Activated CD8-positive, alpha-beta memory T cell treated with anti-CD3 and anti-CD28 coated beads, Interleukin-2, amount 50 U/mL, for 24 hours (primary cell): Measurements from ENCODE around the gene B3GNT5.

Source experiments
- DNase-seq: peaks from one replicate; pipeline ENCODE4 v3.0.0-alpha.2; 2020; ENCODE audit errors: extremely low read depth

Gene B3GNT5

GRCh38 chr3:183265834-183266417 is 12.9 kb downstream of the B3GNT5 start:
- no peak for DNase-seq

GRCh38 chr3:183266454-183266853 is 13.4 kb downstream of the B3GNT5 start:
- no peak for DNase-seq

DNA sequence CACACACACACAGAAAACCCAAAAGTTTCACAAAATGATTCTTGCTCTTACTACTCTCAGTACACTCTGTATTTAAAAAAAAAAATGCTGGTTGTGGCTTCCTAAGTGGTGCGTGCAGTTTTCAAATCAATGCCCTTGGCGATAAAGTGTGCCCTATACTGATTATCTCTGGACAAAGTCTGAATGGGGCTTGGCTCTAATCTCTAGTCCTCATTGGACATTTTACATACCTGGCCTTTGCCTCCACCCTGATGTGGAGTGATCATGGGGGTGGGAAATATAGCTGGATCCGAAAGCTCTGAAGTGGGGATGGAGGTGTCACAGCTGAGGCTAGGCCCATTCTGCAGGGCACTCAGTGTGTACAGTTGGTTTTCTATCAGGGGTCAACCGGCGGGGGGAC is 14.1 kb downstream of the B3GNT5 start:
- no peak for DNase-seq

- DNase-seq, result no peak
These were observed 15.3 kb downstream of the B3GNT5 start for GRCh38 chr3:183268366-183268765.

DNA sequence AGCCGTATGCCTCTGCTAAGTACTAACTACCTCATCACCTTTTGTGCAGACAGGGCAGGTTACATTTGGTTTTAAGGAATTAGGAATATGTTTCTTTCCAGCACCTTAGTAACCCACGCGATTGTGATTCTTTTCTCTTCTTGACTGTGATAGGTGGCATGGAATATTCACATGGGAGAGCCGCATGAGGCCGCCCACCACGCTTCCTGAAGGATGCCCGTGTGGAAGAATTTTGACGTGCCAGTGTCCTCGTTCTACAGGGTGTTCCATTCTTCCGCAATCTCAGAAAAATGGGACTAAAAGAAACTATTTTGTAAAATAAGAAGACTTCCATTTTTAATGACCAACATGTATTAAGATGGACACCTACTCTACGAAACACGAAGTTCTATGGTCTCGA is 16.3 kb downstream of the B3GNT5 start:
- no peak for DNase-seq

GRCh38 chr3:183270344-183270743 is 17.3 kb downstream of the B3GNT5 start:
- DNase-seq, result no peak

- DNase-seq, result no peak
These were observed 19.1 kb downstream of the B3GNT5 start for GRCh38 chr3:183272142-183272541.

GRCh38 chr3:183272791-183273190 is 19.7 kb downstream of the B3GNT5 start:
- DNase-seq, result no peak

GRCh38 chr3:183274609-183275008 is 21.6 kb downstream of the B3GNT5 start:
- no peak for DNase-seq

GRCh38 chr3:183275418-183275817 is 22.4 kb downstream of the B3GNT5 start:
- DNase-seq, result no peak

DNA sequence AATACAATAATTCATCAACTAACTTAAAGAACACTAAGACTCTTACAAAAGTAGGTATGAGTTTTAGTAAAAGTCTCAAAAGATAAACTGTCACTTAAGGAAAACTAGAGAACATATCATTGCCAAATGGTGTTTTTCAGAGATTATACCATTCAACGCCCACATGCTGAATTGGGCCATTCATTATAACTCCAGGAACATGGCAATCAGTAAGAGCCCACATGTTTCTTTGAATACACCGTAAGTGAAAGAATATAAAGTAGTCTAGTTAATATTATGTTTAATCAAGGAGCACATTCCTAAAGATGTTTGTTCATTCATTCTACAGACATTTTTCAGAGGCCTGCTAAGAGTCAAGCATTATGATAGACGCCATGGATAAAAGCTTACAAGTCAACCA is 22.9 kb downstream of the B3GNT5 start:
- no peak for DNase-seq

DNA sequence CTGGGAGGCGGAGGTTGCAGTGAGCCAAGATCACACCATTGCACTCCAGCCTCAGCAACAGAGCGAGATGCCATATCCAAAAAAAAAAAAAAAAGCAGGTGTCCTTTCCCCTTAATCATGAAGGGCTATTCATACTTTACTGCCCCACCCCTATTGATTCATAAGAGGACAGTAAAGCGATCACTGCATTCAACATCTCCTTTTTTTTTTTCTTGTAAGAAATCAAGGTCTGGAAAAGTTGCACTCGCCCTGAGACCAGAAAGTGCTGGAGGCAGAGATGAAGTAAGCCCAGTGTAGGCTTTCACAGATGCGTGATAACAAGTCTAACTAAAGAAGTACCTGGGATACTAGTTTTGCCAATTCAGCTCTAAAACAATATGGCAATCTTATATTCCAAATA is 24.2 kb downstream of the B3GNT5 start:
- no peak for DNase-seq

GRCh38 chr3:183278479-183279088 is 25.5 kb downstream of the B3GNT5 start:
- no peak for DNase-seq

DNA sequence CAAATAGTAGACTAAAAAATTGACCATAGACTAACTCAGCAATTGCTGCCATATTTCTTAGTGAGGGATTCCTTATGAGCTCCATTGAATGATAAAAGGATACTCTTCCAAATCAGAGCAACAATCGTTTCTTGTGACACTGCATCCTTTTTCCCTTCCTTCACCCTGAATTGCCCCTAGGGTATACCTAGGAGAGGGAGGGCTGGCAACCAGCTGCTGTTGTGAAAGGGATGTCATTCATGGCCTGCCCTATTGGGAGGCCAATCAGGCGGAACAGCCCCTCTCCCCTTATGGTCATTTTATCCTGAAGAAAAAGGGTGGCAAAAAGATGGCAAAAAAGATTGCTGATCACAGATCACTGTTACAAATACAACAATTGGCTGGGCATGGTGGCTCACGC is 26.3 kb downstream of the B3GNT5 start:
- DNase-seq, result no peak

DNA sequence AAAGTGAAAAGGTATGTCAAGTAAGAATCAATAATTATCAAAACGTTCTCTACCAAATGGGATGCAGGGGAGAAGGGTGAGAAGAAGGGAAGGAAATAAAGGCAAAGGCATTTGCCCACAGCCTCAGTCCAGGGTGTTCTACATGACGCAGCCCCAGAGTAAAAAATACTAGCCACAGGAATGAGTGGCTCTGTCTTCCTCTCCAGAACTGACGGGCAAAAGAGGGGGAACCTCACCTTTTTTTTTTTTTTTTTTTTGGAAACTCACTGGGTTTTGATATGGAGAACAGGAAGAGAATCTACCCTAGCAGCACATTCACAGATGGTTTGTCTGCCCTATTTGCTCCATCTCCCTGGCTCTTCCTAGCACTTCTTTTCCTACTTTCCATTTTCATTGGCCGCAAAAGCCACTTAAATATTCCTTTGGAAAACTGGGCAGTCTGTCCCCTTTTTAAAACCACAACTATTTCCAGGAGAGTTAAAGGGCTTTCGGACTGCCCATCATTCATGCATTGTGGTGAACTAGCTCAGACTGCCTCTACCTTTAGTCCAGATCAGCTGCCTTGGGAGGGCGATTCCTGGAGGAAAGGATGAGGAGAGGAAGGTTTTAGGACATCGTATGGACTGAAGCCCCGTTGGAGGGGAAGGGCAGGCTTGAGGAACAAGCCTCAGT is 28.2 kb downstream of the B3GNT5 start:
- DNase-seq, result no peak

GRCh38 chr3:183283886-183284285 is 30.8 kb downstream of the B3GNT5 start:
- no peak for DNase-seq

- DNase-seq, result no peak
These were observed 31.5 kb downstream of the B3GNT5 start for GRCh38 chr3:183284570-183284969.

DNA sequence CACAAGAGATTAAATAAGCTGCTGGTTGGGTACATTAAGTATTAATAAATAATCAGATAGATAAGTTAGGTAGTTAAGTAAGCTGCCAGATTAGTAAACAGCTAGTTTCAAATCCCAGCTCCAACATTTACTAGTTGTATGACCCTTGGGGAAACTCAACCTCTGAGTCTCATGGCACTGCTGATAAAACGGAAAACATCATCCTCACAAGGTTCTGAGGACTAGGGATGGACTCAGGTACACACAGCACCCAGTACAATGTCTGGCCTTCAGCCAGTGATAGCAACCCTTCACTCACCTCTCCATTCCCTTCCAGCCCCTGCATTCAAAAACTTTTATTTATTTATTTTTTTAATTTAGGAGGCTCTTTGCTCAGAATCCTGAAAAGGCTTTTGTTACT is 32.3 kb downstream of the B3GNT5 start:
- no peak for DNase-seq

GRCh38 chr3:183285828-183286457 is 32.9 kb downstream of the B3GNT5 start:
- DNase-seq, result peak; percentile 88

DNA sequence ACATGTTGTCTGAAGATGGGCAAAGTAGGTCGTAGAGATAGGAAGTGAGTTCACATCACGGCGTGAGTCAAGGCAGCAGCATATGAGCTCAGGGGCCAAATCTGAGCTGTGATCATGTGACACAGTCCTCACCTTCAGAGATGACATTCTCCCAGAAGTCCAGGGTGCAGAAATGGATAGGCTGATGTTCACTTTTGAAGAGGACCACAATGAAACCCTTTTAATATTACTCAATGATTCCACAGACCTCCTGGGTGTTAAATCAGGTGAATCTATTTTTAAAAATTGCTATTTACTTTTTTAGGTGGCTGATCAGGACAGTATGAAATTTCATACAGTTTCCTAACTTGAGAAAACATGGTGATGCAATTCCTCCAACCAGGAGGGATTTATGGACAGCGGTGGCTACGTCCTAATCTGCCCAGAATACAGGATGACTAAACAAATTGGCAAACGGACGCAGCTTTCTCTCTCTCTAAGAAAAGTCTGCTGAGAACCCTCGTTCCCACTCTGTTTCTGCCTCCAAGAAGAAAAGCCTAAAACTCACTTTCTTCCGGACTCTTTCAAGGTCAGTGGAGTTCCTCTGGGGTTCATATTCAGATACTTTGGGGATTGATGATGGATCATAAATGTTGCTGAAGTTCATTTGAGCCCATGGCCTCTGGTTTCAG is 34.4 kb downstream of the B3GNT5 start:
- DNase-seq, result no peak

DNA sequence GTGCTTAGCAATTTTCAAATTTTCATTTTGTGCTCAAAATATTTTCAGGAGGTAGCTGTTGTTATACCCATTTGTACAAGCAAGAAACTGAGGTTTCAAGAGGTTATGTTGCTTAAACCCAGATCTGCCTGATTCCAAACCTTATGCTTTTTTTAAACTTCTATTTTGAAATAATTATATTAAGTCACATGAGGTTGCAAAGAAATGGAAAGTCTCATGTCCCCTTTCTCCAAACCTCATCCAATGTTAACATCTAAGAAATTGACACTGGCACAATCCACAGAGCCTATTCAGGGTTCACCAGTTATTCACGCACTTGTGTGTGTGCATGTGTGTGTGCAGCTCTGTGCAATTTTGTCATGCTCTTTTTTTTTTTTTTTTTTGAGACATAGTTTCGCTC is 35.1 kb downstream of the B3GNT5 start:
- DNase-seq, result no peak

- no peak for DNase-seq
These were observed 37.2 kb downstream of the B3GNT5 start for GRCh38 chr3:183290216-183290615.
